Osteocyte (in vitro differentiated cells): ENCODE results near the gene ARF4. TPM values are rescaled to one million over a fixed set of nuclear protein-coding genes. Genes with fewer than 3 reads are reported as not detected.

Experiments used
- DNase-seq: peaks from one replicate; pipeline ENCODE4 v3.0.0; 2021; ENCODE audit warnings: mixed read lengths; ENCODE audit not compliant: unreplicated experiment; ENCODE audit errors: extremely low spot score
- H3K27ac Mint-ChIP-seq: one replicate; pipeline ENCODE4 v1.8.0; 2021; ENCODE audit warnings: mild to moderate bottlenecking, mixed read lengths; ENCODE audit not compliant: unreplicated experiment
- H3K27me3 Mint-ChIP-seq: one replicate; pipeline ENCODE4 v1.8.0; 2021; ENCODE audit warnings: mixed read lengths; ENCODE audit not compliant: unreplicated experiment
- H3K36me3 Mint-ChIP-seq: one replicate; pipeline ENCODE4 v1.8.0; 2021; ENCODE audit warnings: mixed read lengths; ENCODE audit not compliant: unreplicated experiment
- H3K4me1 Mint-ChIP-seq: one replicate; pipeline ENCODE4 v1.8.0; 2021; ENCODE audit warnings: mixed read lengths; ENCODE audit not compliant: unreplicated experiment
- H3K4me3 Mint-ChIP-seq: one replicate; pipeline ENCODE4 v1.8.0; 2021; ENCODE audit warnings: mild to moderate bottlenecking, moderate library complexity, mixed read lengths; ENCODE audit not compliant: unreplicated experiment
- H3K9me3 Mint-ChIP-seq: one replicate; pipeline ENCODE4 v1.8.0; 2021; ENCODE audit warnings: mixed read lengths; ENCODE audit not compliant: unreplicated experiment
- CTCF ChIP-seq: fragments of 200-600 bp; sonication (generic); IDR thresholded peaks from 2 replicates; pipeline ENCODE4 v1.5.0; 2021; ENCODE audit warnings: antibody characterized with exemption, mild to moderate bottlenecking, moderate library complexity
- total RNA-seq: library from RNA; stranded (reverse); gene quantifications from 2 replicates; pipeline ENCODE4 v1.2.1, GENCODE V29; 2021

Gene ARF4
- total RNA-seq, 1 donor from 2014 or later = 252 TPM

DNA sequence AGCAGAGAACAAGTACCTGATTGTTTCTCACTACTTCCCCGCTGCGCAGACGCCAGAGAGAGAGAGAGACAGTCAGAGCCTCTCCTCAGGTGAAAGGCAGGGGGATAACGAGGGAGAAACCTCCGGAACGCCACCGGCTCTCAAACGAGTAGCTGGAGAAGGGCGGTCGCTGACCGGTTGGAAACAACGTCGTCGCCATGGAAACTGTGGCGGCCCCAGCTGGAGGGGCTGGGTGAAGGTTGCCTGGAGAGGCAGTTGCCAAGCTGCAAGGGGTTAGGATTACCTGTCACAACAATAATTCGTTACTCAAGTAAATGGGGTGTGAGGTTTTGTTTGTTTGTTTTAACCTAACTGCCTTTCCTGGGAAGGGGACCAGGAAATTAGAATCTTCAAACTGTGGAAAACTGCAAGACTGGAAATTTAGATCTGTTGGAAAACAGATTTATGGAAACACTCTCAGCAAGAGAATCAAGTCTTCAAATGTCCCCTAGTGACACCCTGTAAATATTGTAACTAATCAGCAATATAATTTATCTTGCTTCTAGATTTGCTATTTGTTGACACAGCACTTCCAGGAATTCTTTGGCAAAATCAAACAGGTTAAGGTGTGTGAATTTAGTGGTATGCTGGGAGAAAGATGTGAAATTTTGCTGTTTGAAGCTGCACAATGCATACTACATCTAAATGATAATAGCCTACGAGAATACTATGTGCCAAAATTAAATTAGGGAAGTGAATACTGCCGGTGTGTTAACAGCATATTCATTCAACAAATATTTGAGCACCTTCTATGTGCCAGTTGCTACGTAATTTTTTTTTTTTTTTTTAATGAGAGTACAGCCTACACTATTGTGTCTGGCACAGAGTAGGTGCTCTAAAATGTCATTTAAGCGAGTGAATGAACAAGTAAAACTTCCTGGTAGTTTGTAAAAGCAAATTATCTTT is 52.7 kb downstream of the ARF4 start, which contains the start of gene DNAH12:
DNAH12 (minus strand) TSS at position 164 of the 945 bp plus-strand sequence. CDS start 1,474 bp downstream, outside the sequence.
- peak; percentile 87 for DNase-seq
- Mint-ChIP-seq H3K36me3 (no peaks in the 10 kb centered on the region), H3K4me1 (peaks cover 10% of the 10 kb centered on the region), H3K9me3 (no peaks in the 10 kb centered on the region), H3K27me3 (peaks cover under 1% of the 10 kb centered on the region), H3K4me3 (peak within 1 kb of the TSS; percentile 69), H3K27ac (peak within 1 kb of the TSS; percentile 52)
- no peak for TF ChIP-seq CTCF

DNA sequence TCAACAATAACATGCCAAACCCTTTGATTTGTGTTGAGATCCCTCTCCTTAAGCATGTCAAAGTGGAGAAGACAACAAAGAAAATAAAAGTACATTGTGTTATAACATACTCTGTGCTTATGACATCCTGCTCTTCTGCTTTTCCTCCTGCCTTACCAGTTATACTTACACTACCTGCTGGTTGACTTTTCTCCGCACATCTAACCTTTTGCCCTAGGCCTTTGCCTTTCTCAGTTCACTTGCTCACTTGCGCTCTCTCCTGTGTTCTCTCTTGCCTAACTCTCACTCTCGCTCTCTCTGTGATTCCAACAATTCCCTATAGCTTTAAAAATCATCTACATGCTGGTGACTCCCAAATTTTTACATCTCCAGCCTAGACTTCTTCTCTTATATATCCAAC is 58.7 kb downstream of the ARF4 start:
- no peak for DNase-seq
- no peaks in the 10 kb centered on the region for H3K9me3 Mint-ChIP-seq
- H3K27ac Mint-ChIP-seq = no peak overlapping the region
- H3K4me1 Mint-ChIP-seq = no peaks in the 10 kb centered on the region
- no peak overlapping the region for H3K4me3 Mint-ChIP-seq
- no peaks in the 10 kb centered on the region for H3K36me3 Mint-ChIP-seq
- peaks cover 11% of the 10 kb centered on the region for H3K27me3 Mint-ChIP-seq
- no peak for TF ChIP-seq CTCF

- H3K27ac Mint-ChIP-seq = no peak overlapping the region
- H3K4me1 Mint-ChIP-seq = peaks cover 4% of the 10 kb centered on the region
- H3K27me3 Mint-ChIP-seq = no peaks in the 10 kb centered on the region
- no peak for DNase-seq
- H3K36me3 Mint-ChIP-seq = no peaks in the 10 kb centered on the region
- no peaks in the 10 kb centered on the region for H3K9me3 Mint-ChIP-seq
- TF ChIP-seq CTCF = no peak
- no peak overlapping the region for H3K4me3 Mint-ChIP-seq
Observed at GRCh38 chr3:57530071-57530608, 67.0 kb downstream of the ARF4 start.

Other genes starting within 250 kb of the ARF4 start
- 0.05 and 0.08 TPM in 2 replicates for gene DNAH12, start 53.0 kb downstream of the ARF4 start, total RNA-seq
- 15.3 and 15.8 TPM in 2 replicates for gene PDE12, start 41.1 kb downstream of the ARF4 start, total RNA-seq
- 24.8 and 26.2 TPM in 2 replicates for gene DENND6A, start 95.7 kb upstream of the ARF4 start, total RNA-seq
- gene SLMAP, start 159.0 kb upstream of the ARF4 start, total RNA-seq = 69.8 and 71.5 TPM in 2 replicates